SK-N-SH (cell line): ENCODE measurements around the gene PHKB. TPM values are rescaled to one million over a fixed set of nuclear protein-coding genes. Genes with fewer than 3 reads are reported as not detected.

Experiments used
- CTCF ChIA-PET: fragments of 300-600, 350-600 bp; formaldehyde crosslinking; extraction: SDS; loops from one replicate; lab custom pipeline; 2021; lab: Yijun Ruan, JAX
- POLR2A ChIA-PET: fragments of 350-600 bp; sonication (Branson Sonifier 250); formaldehyde crosslinking; extraction: SDS; loops from one replicate; lab custom pipeline; 2020; ENCODE audit warnings: antibody characterized with exemption, inconsistent platforms; lab: Yijun Ruan, JAX
- DNase-seq: peaks from one replicate; pipeline ENCODE4 v3.0.0; 2012
- H2AFZ ChIP-seq: fragments of 200-600 bp; sonication (generic); 2 replicates; pipeline ENCODE4 v1.8.1; 2016; ENCODE audit warnings: antibody characterized with exemption, mild to moderate bottlenecking, low read depth
- H3F3A ChIP-seq: fragments of 200-600 bp; sonication (generic); replicated peaks from 2 replicates; pipeline ENCODE3; 2016; ENCODE audit warnings: antibody characterized with exemption, mild to moderate bottlenecking; ENCODE audit not compliant: insufficient read depth
- H3K27ac ChIP-seq, 2 experiments: fragments of 200-500 bp in 1 of 2; fragments of 200-600 bp in 1 of 2; sonication (Bioruptor generic) in 1 of 2; sonication (generic), shearing (Covaris generic) in 1 of 2; 2 replicates each; pipeline versions ENCODE4 v1.5.1 to v1.6.1; 2014 to 2016; ENCODE audit warnings: low read depth in 2 of 2, inconsistent platforms in 1 of 2, low read length in 1 of 2, mild to moderate bottlenecking in 1 of 2, mixed read lengths in 1 of 2
- H3K27me3 ChIP-seq: fragments of 200-600 bp; sonication (generic), shearing (Covaris generic); 2 replicates; pipeline ENCODE4 v1.6.1; 2016; ENCODE audit warnings: mixed run types; ENCODE audit not compliant: insufficient read depth
- H3K36me3 ChIP-seq, 2 experiments: fragments of 200-500 bp in 1 of 2; fragments of 200-600 bp in 1 of 2; sonication (Bioruptor generic) in 1 of 2; sonication (generic) in 1 of 2; replicated peaks in 1 of 2; 2 replicates each; pipeline versions ENCODE3 to v1.5.1; 2014 to 2016; ENCODE audit warnings: low read length in 1 of 2, mild to moderate bottlenecking in 1 of 2; ENCODE audit not compliant: insufficient read depth in 2 of 2, control insufficient read depth in 1 of 2
- H3K4me1 ChIP-seq, 2 experiments: fragments of 200-500 bp in 1 of 2; fragments of 200-600 bp in 1 of 2; sonication (Bioruptor generic) in 1 of 2; sonication (generic), shearing (Covaris generic) in 1 of 2; 2 replicates each; pipeline versions ENCODE4 v1.5.1 to v1.6.1; 2014 to 2016; ENCODE audit warnings: low read depth in 1 of 2, low read length in 1 of 2, mixed run types in 1 of 2; ENCODE audit not compliant: insufficient read depth in 2 of 2, control insufficient read depth in 1 of 2
- H3K4me2 ChIP-seq: fragments of 200-600 bp; sonication (generic), shearing (Covaris generic); 2 replicates; pipeline ENCODE4 v1.6.1; 2017; ENCODE audit warnings: mixed run types
- H3K4me3 ChIP-seq, 2 experiments: fragments of 200-500 bp in 1 of 2; fragments of 200-600 bp in 1 of 2; sonication (Bioruptor generic) in 1 of 2; sonication (generic), shearing (Covaris generic) in 1 of 2; 2 replicates each; pipeline versions ENCODE4 v1.5.1 to v1.8.1; 2014 to 2016; ENCODE audit warnings: low read depth in 2 of 2, inconsistent platforms in 1 of 2, low read length in 1 of 2, mild to moderate bottlenecking in 1 of 2, mixed read lengths in 1 of 2, moderate library complexity in 1 of 2
- H3K79me2 ChIP-seq: fragments of 200-600 bp; sonication (generic); 2 replicates; pipeline ENCODE4 v1.8.1; 2017; ENCODE audit warnings: mild to moderate bottlenecking; ENCODE audit not compliant: insufficient read depth
- H3K9ac ChIP-seq: fragments of 200-600 bp; sonication (generic); 2 replicates; pipeline ENCODE4 v1.6.1; 2017; ENCODE audit warnings: mixed run types
- H3K9me2 ChIP-seq: fragments of 200-600 bp; sonication (generic); 2 replicates; pipeline ENCODE4 v1.6.1; 2017; ENCODE audit warnings: mixed run types
- H3K9me3 ChIP-seq: fragments of 200-600 bp; sonication (generic); 2 replicates; pipeline ENCODE4 v1.6.1; 2017; ENCODE audit warnings: mixed run types, mild to moderate bottlenecking, moderate library complexity
- H4K20me1 ChIP-seq: fragments of 200-600 bp; sonication (generic); 2 replicates; pipeline ENCODE4 v1.6.1; 2017; ENCODE audit warnings: mild to moderate bottlenecking, mixed run types; ENCODE audit not compliant: insufficient read depth
- CHD2 ChIP-seq: fragments of 150-350 bp; IDR thresholded peaks from 2 replicates; pipeline ENCODE4 v1.6.1; 2018; ENCODE audit warnings: low read length; ENCODE audit not compliant: partially characterized antibody
- ELF1 ChIP-seq: IDR thresholded peaks from 2 replicates; pipeline ENCODE4 v1.4.0; 2012
- EZH2phosphoT487 ChIP-seq: fragments of 200-600 bp; sonication (generic); IDR thresholded peaks from 2 replicates; pipeline ENCODE4 v1.6.1; 2017; ENCODE audit warnings: low read depth, mixed run types, mild to moderate bottlenecking, antibody characterized with exemption, moderate library complexity, borderline replicate concordance
- GABPA ChIP-seq: IDR thresholded peaks from 2 replicates; pipeline ENCODE4 v1.4.0; 2012; ENCODE audit warnings: low read depth, mild to moderate bottlenecking
- IRF3 ChIP-seq: fragments of 150-350 bp; IDR thresholded peaks from 2 replicates; pipeline ENCODE4 v1.6.1; 2016; ENCODE audit warnings: mild to moderate bottlenecking, low read depth, low read length
- MXI1 ChIP-seq: IDR thresholded peaks from 2 replicates; pipeline ENCODE4 v1.6.1; 2012; ENCODE audit warnings: mild to moderate bottlenecking, low read depth, low read length, improper control_type of control experiment
- NFIC ChIP-seq: IDR thresholded peaks from 2 replicates; pipeline ENCODE4 v1.4.0; 2012; ENCODE audit warnings: borderline replicate concordance
- REST ChIP-seq: IDR thresholded peaks from 2 replicates; pipeline ENCODE4 v1.6.1; 2012; ENCODE audit warnings: mild to moderate bottlenecking, low read depth, low read length, moderate library complexity
- RXRA ChIP-seq: IDR thresholded peaks from 2 replicates; pipeline ENCODE4 v1.4.0; 2012; ENCODE audit warnings: low read depth, mild to moderate bottlenecking, borderline replicate concordance
- SIN3A ChIP-seq: IDR thresholded peaks from 2 replicates; pipeline ENCODE4 v1.6.1; 2012; ENCODE audit warnings: low read depth, mild to moderate bottlenecking, low read length, moderate library complexity, borderline replicate concordance
- TCF12 ChIP-seq: IDR thresholded peaks from 2 replicates; pipeline ENCODE4 v1.4.0; 2012
- TEAD4 ChIP-seq: IDR thresholded peaks from 2 replicates; pipeline ENCODE4 v1.4.0; 2012; ENCODE audit warnings: mild to moderate bottlenecking, borderline replicate concordance; ENCODE audit not compliant: insufficient read depth
- YY1 ChIP-seq: IDR thresholded peaks from 2 replicates; pipeline ENCODE4 v1.4.0; 2012; ENCODE audit warnings: low read depth, mild to moderate bottlenecking
- ZBTB33 ChIP-seq: IDR thresholded peaks from 2 replicates; pipeline ENCODE4 v1.4.0; 2012; ENCODE audit warnings: low read depth, borderline replicate concordance
- WGBS: methylation state at CpG from one replicate; pipeline ENCODE4 v1.1.6; 2017; ENCODE audit warnings: low lambda C conversion rate; 5-methylcytosine and 5-hydroxymethylcytosine counted together
- polyA plus RNA-seq, 3 experiments: library from polyadenylated mRNA; depleted of rRNA; stranded (reverse); fragments of >200 nt; gene quantifications; 2 replicates each; pipeline ENCODE4 v1.2.3, GENCODE V29; 2012
- TF ChIP-seq, protein P1 (sequence below): IDR thresholded peaks from 2 replicates; pipeline ENCODE4 v1.4.0; 2012; ENCODE audit warnings: low read depth, borderline replicate concordance

PHKB gene
- polyA plus RNA-seq, 1 of the 3 experiments (the other 2 are of a cell fraction), result 20.8 TPM

DNA sequence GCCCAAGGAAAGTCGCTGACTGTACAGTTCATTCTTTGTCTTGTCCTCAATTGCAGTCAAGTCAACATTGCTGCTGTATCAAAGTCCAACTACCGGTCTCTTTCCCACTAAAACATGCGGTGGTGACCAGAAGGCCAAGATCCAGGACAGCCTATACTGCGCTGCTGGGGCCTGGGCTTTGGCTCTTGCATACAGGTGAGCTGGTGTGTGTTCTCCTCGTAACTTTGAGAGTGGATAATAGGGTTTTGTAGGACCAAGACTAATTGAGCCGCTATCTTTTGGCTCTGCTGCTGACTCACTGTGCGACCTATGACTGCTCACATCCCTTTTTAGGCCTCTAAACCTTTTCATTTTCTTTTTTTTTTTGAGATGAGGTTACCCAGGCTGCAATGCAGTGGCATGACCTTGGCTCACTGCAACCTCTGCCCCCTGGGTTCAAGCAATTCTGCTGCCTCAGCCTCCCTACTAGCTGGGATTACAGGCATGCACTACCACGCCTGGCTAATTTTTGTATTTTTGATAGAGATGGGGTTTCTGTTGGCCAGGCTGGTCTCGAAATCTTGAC is 38.7 kb downstream of the PHKB start:
- no peak for DNase-seq
- ChIA-PET CTCF (no interaction called here), POLR2A (no interaction called here)
- no peaks in the 10 kb centered on the region for H3K9me2 ChIP-seq
- WGBS, result 98% methylated on average over 8 of the region's 9 CpGs
- no peaks in the 10 kb centered on the region for H4K20me1 ChIP-seq
- no peaks in the 10 kb centered on the region for H3K4me1 ChIP-seq
- H3K27me3 ChIP-seq, result no peaks in the 10 kb centered on the region
- H3F3A ChIP-seq, result no peaks in the 10 kb centered on the region
- TF ChIP-seq YY1, result no peak
- H3K79me2 ChIP-seq, result no peaks in the 10 kb centered on the region
- no peak overlapping the region for H3K4me3 ChIP-seq
- H3K36me3 ChIP-seq, result peaks cover 37 to 40% of the 10 kb centered on the region in 2 experiments
- H2AFZ ChIP-seq, result no peak overlapping the region
- no peaks in the 10 kb centered on the region for H3K9me3 ChIP-seq
- H3K27ac ChIP-seq, result no peak overlapping the region
- H3K9ac ChIP-seq, result no peak overlapping the region
- no peak overlapping the region for H3K4me2 ChIP-seq

GRCh38 chr16:47503936-47504335 is 42.8 kb downstream of the PHKB start:
- Histone ChIP-seq H3K9ac (no peak overlapping the region), H3K4me2 (no peak overlapping the region), H3K9me2 (no peaks in the 10 kb centered on the region), H3K79me2 (no peaks in the 10 kb centered on the region), H3K27ac (no peak overlapping the region), H3F3A (no peaks in the 10 kb centered on the region), H3K27me3 (no peaks in the 10 kb centered on the region), H3K9me3 (no peaks in the 10 kb centered on the region), H3K4me1 (no peaks in the 10 kb centered on the region; a peak in 1 of 4 replicates), H2AFZ (no peak overlapping the region), H4K20me1 (no peaks in the 10 kb centered on the region), H3K4me3 (no peak overlapping the region), H3K36me3 (peaks cover 43 to 46% of the 10 kb centered on the region in 2 experiments)
- CTCF ChIA-PET, result no interaction called here
- DNase-seq, result no peak
- POLR2A ChIA-PET, result interaction anchor here (0.7 kb wide), 1 partner anchor 36 kb away, joined by 3 read pairs; no protein-coding TSS in a partner anchor
- WGBS, result 90% methylated on average over 1 of the region's 1 CpG
- no peak for TF ChIP-seq NFIC
- no peak for TF ChIP-seq REST
- no peak for TF ChIP-seq MXI1
- TF ChIP-seq EZH2phosphoT487, result no peak
- TF ChIP-seq ELF1, result no peak
- TF ChIP-seq TCF12, result no peak
- TF ChIP-seq RXRA, result no peak
- TF ChIP-seq, all 33 proteins: peak for 0

GRCh38 chr16:47504599-47504998 is 43.5 kb downstream of the PHKB start:
- POLR2A ChIA-PET, result no interaction called here
- no peaks in the 10 kb centered on the region for H3K9me3 ChIP-seq
- H3K79me2 ChIP-seq, result no peaks in the 10 kb centered on the region
- H3K9me2 ChIP-seq, result no peaks in the 10 kb centered on the region
- 96% methylated on average over 5 of the region's 7 CpGs for WGBS
- DNase-seq, result no peak
- no peak overlapping the region for H3K9ac ChIP-seq
- no peak overlapping the region for H3K4me2 ChIP-seq
- no peaks in the 10 kb centered on the region for H4K20me1 ChIP-seq
- H2AFZ ChIP-seq, result no peak overlapping the region
- no peaks in the 10 kb centered on the region for H3F3A ChIP-seq
- CTCF ChIA-PET, result no interaction called here
- no peak overlapping the region for H3K4me3 ChIP-seq
- peaks cover 43 to 46% of the 10 kb centered on the region in 2 experiments for H3K36me3 ChIP-seq
- no peak overlapping the region for H3K27ac ChIP-seq
- H3K4me1 ChIP-seq, result no peaks in the 10 kb centered on the region; a peak in 1 of 4 replicates
- H3K27me3 ChIP-seq, result no peaks in the 10 kb centered on the region
- no peak for TF ChIP-seq TEAD4
- TF ChIP-seq, protein P1, sequence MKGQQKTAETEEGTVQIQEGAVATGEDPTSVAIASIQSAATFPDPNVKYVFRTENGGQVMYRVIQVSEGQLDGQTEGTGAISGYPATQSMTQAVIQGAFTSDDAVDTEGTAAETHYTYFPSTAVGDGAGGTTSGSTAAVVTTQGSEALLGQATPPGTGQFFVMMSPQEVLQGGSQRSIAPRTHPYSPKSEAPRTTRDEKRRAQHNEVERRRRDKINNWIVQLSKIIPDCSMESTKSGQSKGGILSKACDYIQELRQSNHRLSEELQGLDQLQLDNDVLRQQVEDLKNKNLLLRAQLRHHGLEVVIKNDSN, result no peak
- TF ChIP-seq IRF3, result no peak
- no peak for TF ChIP-seq SIN3A
- TF ChIP-seq CHD2, result no peak
- no peak for TF ChIP-seq GABPA
- TF ChIP-seq ZBTB33, result no peak
- TF ChIP-seq YY1, result no peak
